ENCODE results near the gene DHFR.
A peak's percentile ranks its signal among the peaks of the same experiment; 100 is the strongest.
"Not testable (repeated sequence)": the region's sequence is repeated elsewhere in the genome, so short reads cannot be mapped to it uniquely, and the experiment has no call there.

Gene DHFR

DNA sequence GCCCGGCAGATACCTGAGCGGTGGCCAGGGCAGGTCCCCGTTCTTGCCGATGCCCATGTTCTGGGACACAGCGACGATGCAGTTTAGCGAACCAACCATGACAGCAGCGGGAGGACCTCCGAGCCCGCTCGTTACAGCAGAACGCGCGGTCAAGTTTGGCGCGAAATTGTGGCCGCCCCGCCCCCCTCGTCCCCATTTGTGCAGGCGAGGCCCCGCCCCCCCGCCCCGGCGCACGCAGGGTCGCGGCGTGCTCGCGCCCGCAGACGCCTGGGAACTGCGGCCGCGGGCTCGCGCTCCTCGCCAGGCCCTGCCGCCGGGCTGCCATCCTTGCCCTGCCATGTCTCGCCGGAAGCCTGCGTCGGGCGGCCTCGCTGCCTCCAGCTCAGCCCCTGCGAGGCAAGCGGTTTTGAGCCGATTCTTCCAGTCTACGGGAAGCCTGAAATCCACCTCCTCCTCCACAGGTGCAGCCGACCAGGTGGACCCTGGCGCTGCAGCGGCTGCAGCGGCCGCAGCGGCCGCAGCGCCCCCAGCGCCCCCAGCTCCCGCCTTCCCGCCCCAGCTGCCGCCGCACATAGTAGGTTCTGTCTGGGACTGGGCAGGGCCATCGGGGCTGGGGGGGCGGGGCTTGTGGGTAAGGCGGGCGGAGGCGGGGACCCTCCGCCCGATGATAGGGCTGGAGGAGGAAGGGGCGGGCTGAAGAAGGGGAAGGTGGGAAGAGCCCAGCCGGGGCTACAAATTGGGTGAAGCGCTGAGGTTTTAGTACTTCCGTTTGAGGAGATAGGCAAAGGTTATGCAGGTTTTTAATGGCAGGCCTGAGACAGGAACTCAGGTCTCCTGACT lies at the start of gene DHFR, which contains the start of gene MSH3:
Gene DHFR, minus strand, starts transcription at position 593 of the 840 bp plus-strand sequence. Its CDS starts 494 bp downstream, at position 99.
Gene MSH3, plus strand, starts transcription at position 262 of the 840 bp plus-strand sequence. Its CDS starts 76 bp downstream, at position 338.
- peak; percentile 92 for DNase-seq

DNA sequence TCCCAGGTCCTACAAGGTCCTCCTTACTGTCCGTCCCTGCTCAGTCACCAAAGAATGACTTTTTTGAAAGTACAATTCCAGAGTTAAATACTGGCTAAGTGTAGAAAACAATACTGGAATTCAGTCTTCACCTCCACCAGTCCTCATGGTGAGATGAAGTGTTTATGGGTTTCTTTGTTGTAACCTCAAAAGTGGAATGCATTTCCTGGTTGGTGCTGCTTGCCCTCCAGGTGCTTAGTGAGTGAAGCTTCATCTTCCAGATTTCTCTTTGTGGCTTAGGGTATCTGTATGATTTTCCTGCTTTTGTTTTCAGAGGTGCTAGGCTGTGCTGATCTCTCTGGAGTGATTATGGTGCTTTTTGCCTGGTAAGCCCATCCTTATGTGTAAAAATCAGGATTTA lies 49.4 kb upstream of the DHFR start:
- DNase-seq, result no peak

DNA sequence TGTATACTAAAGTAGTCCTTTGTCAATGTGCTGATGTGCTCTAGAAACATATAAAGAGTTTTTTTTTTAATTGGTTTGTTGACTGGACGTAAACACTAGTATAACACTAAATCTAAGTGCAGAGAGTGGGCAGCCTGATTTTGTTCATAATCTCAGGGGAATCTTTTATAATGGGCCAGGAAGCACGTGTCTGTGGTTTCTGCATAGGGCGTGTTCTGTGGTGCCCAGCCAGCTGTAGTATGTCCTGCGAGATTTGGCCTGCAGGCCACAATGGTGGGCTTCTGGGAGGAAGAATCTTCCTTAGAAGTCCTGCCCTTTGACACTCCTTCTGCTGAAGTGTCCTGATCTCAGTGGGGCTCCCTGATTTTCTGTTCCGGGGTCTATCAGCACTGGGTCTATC lies 49.0 kb upstream of the DHFR start:
- no peak for DNase-seq

DNA sequence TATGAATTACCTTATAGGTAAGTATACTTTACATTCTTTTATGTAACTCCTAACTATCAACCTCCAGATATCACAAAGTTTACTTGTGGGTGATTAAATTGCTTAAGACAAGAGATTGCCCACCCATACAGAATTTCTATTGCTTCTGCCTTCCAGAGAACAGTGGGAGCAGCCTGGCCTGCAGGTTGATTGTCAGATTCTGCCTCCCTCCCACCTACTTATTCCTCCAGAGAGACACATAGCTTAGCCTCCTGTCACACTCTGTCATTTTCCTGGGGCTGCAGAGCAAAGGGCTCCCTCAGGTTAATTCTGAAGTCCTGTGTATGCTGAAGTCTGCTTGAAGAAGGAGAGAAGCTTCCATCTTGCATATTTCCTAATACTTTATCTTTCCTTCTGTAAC lies 48.5 kb upstream of the DHFR start:
- DNase-seq, result no peak

DNA sequence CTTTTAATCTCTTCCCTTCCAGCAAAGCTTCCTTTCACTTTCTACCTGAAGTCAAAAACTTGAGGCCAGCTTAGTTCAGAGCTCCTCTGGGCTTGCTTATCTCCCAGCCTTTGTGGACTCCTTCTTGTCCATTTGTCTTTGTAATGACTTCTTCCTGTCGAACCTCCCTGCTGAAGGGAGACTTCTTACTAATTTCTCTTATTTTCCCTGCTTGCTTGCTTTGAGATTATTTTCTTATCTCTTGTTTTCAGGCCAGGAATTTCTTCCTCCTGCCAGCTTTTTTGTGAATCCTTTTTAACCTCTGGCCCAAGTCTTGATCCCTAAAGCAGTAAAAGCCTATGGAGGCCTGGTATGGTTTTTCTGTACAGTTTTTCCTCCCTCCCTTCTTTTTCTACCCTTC lies 46.8 kb upstream of the DHFR start:
- DNase-seq, result no peak

DNA sequence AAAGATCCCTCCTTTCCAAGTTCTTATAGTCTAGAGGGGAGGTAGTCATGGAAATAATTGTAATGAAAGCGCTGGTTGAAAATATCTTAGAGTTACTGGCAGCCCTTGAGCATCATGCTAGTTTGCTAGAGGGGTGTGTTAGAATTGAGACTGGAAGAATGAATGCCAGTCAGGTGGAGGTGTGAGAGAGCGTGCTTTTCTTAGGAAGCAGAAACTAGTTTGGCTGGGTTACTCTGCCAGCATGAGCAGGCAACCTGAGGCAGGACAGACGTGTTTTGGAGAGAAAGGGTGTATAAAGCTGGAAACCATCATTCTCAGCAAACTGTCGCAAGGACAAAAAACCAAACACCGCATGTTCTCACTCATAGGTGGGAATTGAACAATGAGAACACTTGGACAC lies 43.6 kb upstream of the DHFR start:
- no peak for DNase-seq

DNA sequence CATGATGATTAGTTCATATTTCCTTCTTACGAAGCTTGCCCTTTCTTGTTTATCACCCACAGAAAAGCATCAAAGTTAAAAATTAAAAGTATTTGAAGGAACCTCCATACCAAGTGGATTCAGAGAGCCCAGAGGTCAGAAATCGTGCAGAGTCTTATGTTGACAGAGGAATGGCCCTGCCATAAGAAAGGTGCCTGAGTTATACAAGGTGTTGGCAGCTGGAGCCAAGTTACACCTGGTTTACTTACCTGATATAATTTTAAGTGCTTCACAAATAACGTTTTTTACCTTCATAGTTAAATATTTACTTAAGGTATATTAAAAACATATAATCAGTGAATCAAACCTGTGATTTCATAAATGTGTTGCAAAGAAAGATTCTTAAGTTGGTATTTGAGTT lies 42.3 kb upstream of the DHFR start:
- no peak for DNase-seq

DNA sequence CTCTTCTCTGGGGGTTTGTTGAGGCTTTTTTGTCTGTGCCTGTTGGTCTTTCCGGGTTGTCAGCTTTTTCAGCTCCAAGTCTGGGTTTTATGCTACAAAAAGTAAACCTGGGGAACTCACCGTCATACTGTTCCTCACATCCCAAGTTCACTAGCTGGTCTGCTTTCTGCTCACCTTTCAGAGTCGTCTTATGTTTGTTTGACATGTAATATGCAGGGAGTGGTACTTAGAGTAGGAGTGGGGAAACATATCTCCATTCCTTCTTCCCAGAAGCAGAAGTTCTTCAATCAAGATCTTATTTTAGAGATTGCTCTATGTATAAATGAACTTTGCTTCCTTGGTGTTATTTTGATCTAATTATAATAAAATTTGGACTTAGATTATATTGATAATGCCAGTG lies 41.7 kb upstream of the DHFR start:
- DNase-seq, result no peak

DNA sequence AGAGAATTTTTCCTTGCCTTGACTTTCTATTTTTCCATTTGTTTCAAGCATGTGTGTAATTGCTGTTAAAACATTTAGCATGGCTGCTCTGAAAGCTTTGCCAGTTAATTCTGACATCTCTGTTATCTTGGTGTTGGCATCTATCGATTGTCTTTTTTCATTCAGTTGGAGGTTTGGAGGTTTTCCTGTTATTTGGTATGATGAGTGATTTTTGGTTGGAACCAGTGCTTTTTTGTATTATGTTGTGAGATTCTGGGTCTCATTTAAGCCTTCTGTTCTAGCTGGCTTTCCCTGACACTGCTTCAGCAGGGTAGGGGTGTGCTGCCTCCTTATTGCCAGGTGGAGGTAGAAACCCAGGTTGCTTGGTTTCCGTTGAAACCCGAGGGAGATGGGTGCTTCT lies 40.9 kb upstream of the DHFR start:
- no peak for DNase-seq

DNA sequence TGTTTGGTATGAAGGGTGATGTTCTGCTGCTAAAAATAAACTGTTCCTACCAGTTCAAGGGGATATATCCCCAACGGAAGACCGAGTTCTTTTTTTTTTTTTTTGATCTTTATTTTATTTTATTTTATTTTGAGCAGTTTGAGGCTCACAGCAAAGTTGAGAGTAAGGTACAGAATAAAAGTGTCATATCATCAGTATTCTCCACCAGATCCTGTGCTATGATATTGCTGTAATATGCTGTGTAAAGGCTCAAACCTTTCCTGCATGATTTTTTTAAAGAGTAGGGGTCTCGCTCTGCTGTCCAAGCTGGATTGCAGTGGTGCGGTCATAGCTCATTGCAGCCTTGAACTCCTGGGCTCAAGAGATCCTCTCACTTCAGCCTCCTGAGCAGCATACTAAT lies 34.8 kb upstream of the DHFR start:
- no peak for DNase-seq

DNA sequence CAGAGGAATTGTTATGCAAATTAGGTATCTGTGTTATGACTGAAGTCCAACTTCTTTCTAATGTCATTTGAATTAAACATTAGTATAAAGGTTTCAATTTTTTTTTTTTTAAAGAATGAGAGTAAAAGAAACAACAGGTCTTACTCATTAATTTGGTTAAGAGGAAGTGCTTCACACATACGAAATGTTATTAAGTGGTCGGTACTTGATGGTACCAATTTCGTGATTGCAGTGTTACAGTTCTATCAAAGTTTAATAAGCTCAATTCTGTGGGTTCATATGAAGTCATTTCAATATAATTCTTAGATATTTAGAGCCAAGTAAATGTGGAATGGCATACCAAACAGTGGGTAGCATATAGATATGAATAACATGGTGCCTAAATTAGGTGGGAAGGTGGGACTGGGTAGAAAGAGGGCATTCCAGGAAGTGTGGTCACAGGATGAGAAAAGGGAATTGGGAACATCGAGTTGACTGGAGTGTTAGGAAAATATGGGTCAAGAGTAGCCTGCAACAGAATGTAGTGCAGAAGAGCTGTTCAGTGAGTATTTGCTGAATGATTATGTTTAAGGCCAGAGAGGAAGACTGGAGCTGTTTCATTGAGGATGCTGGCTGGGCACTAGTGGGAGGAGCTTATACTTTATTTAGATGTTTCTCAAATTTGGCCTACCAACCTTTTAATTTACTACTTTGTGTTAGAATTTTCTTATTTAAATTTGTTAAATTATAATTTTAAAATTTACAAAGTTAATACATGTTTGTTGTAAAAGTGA lies 34.1 kb upstream of the DHFR start:
- DNase-seq, result no peak

DNA sequence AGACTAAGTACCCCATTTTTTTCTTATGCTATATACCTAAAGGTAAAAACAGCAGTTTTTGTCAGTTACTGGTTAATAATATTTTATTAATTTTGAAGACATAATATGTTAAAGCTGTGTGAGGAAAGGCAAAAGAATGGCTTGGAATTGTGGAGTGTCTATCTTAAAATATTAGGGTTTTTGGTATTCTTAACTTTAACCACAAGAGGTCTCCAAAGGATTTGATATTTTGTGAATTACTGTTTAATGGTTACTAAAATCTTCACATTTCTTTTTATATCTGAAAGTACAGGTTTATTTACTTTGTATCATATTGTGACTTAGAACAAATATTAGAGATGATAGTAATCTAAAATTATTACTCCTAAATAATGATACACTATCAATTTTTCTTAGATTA lies 32.0 kb upstream of the DHFR start:
- peak; percentile 6 for DNase-seq

DNA sequence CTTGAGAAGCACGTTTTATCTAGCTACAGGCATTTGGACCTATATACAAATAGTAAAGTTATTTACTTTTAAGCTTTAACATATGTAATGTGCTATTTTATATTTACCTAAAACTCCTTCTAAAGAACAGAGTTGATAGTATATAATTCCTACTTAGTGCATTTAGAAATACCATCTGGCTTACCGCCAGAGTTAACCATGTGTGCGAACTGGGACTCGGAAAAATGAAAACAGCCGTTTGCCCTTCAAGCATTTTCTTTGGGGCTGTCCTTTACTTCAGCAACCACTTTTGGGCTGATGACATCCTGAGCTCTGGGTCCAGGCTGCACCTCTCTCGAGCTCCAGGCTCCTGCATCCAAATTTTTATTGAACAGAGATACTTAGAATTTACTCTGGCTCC lies 21.9 kb upstream of the DHFR start:
- DNase-seq, result no peak

DNA sequence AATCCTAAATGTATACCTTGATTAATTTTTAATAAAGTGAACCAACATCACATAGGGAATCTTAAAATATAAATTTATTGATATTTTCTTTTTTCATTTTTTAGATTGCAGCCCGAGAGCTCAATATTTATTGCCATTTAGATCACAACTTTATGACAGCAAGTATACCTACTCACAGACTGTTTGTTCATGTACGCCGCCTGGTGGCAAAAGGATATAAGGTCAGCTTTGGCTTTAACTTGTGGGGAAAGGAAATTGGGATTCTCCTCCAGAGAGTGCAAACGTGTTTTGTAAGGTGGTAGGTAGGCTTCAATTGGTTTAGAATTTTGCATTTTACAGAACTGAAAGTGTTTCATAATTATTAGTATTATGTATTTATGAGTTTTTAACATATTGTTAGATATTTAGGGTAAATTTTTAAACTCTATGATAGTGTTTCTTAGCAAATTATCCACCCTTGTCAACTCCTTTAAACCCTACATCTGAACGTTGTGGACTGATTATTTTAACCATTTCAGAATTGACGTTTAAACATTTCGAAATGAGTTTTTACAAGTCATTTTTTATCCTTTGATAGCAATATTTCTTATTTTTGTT lies 17.5 kb upstream of the DHFR start:
- peak; percentile 67 for DNase-seq

DNA sequence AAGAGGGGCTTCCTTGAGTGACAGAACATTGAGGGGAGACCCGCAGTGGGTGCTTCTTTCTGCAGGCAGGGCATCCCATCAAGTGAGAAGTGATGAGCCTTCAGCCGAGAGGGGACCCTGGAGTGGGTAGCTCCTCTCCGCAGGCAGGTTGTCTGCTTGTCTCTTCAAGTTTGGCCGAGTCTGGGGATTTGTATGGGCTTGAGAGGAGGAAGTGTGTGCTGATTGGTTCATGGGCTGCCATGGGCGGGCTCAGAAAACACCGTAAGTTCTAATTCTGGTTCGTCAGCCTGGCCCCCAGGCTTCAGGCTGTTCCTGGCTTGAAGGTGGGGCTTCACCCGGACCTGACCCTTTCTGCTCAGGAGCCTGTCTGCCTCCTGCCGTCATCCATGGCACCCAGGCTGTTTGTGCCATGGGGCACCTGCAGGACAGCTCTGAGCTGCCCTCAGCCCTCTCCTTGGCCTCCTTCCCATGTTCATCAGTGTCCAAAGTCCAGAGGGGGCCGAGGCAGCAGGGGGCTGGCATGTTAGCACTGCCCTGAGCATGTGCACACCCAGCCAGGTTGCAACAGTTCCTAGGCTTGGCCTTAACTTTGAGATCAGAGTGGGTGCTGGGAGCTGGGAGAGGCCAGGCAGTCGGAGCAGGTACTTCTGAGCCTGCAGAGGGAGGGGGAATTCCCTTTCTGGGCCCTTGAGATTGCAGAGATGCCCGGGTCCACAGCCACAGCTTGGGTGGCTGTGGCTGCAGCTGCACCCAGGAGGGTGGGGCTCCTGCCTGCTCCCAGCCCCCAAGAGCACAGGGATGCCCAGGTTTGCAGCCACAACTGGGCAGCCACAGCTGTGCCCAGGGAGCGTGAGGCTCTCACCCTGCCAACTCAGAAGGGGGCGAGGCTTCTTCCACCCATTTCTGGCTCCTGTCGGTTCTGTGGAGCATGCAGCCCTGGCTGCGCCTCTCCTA lies 13.5 kb upstream of the DHFR start:
- no peak for DNase-seq

DNA sequence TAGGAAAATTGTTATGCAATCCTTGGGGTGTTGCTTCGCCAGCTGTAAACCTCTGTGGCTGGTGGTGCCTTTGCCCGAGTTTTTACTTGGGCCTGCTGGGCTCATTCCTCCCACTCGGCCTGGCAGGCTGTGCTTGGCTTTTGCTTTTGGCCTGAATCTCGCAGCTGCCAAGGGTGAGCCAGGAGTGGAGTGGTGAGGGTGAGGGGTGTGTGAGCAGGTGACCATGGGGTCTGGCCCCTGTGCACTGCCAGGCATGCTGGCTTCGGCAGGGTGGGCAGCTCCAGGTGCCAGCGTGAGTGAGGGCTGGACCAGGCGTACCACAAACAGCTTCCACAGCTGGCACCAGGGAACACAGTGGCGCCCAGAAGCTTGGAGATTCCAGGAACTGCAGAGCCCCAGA lies 12.6 kb upstream of the DHFR start:
- no peak for DNase-seq

DNA sequence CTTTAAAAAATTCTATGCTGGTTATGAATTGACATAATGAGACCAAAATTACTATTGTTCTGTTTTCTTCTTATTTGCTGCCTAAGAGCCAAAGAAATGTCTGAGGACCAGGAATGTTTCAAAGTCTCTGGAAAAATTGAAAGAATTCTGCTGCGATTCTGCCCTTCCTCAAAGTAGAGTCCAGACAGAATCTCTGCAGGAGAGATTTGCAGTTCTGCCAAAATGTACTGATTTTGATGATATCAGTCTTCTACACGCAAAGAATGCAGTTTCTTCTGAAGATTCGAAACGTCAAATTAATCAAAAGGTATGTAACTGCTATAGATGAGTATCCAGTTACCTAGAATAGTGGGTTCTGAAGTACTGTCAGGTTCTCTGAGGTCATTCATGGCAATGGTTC lies 10.3 kb upstream of the DHFR start:
- DNase-seq, result no peak

DNA sequence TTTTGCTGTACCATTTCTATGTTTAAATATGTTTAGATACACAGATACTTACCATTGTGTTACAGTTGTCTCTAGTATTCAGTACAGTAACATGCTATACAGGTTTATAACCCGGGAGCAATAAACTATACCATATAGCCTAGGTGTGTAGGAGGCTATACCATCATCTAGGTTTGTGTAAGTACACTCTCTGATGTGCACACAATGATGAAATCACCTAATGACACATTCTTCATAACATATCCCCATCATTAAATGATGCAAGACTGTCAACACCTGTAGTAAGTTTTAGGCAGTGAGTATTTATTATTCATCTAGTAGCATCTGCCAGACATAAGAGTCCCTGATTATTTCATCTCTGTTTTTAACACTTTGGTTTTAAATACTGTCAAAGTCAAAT lies 7.3 kb upstream of the DHFR start:
- DNase-seq, result no peak

DNA sequence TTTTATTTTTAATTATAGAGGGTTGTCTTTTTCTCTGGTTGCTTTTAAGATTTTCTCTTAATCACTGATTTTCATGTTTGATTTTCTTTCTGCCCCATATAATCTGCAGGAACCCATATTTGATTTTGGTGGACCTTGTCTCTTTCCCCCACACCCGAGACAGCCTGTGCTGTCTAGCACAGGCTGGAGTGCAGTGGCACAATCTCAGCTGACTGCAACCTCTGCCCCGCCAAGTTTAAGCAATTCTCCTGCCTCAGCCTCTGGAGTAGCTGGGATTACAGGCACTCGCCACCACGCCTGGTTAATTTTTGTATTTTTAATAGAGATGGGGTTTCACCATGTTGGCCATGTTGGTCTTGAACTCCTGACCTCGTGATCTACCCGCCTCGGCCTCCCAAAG lies 5.9 kb upstream of the DHFR start:
- not testable (repeated sequence) for DNase-seq

DNA sequence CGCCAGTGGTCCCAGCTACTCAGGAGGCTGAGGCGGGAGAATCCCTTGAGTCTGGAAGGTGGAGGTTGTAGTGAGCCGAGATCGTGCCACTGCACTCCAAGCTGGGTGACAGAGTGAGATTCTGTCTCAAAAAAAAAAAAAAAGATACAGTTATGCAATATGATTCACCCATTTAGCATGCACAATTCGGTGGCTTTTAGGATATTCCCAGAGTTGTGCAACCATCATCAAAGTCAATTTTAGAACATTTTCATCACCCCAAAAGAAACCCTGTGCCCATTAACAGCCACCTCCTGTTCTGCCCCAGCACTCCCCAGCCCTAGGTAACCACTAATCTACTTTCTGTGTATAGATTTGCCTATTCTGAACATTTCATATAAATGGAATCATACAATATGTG lies 4.3 kb upstream of the DHFR start:
- peak; percentile 50 for DNase-seq

DNA sequence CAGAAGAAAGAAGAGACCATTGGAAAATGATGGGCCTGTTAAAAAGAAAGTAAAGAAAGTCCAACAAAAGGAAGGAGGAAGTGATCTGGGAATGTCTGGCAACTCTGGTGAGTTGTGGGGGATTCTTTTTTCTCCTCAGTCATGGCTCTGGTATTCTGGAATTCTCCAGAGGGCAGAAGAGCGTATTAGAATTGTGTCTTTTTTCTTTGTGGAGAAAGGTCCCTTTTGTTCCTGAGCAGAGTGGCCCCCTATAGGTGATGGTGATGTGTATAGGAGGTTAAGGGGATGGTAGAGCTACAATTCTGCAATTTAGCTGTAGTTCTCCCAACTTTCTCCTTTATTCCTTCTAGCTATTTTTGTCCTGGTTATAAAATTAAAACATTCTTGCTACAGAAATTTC lies 1.6 kb upstream of the DHFR start:
- peak; percentile 60 for DNase-seq

DNA sequence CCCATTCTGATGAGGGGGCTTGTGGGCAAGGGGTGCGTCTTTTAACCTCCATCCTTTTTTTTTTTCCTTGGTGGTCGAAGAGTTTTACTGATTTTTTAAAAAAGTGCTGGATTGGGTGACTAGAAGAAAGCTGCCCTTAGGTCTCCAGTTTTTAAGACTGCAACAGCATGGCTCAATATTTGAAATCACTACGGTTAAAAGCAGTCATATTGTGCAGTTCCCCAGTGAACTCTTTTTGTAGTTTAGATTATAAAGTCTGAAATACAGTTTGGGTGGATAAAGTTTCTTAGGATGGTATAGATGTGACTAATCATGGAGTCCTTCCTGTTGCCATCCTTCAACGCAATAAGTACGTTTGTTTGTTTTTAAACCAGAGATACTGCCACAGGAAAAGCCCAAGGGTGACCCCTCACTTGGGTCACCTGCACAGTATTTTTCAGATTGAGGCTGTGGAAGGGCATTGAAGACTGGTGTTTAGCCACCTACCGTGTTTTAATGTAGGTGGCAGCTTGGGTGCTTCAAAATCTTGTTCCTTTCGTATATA lies 520 bp upstream of the DHFR start:
- peak; percentile 3 for DNase-seq

DNA sequence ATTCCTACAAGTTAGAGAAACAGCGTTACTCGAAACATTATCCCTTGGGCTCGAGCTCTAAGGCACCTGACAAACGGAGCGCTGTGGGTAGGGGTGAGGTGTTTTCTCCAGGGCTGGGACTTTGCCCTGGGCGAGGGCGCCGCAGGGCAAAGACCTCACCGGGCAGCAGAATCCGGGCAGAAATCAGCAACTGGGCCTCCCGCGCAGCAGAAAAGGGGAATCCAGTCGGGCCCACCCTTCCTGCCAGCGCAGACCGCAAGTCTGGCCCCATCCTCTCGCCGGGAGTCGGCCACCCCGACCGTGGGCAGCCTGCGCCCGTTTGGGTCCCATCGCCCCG lies 761 bp downstream of the DHFR start:
- peak; percentile 11 for DNase-seq
